HFF-Myc (cell line): ENCODE results near the gene TMEM19.
A peak's percentile ranks its signal among the peaks of the same experiment; 100 is the strongest.
"Not testable (repeated sequence)": the region's sequence is repeated elsewhere in the genome, so short reads cannot be mapped to it uniquely, and the experiment has no call there.

Experiments used
- DNase-seq: peaks from one replicate; pipeline ENCODE4 v3.0.0-alpha.2; 2011; ENCODE audit warnings: low read depth; ENCODE audit errors: extremely low read depth
- H3K4me3 ChIP-seq: replicated peaks from 2 replicates; pipeline ENCODE4 v1.5.1; 2011; ENCODE audit warnings: low read depth, mild to moderate bottlenecking, control low read depth, low read length
- TF ChIP-seq, protein P1 (sequence below): IDR thresholded peaks from 2 replicates; pipeline ENCODE4 v1.5.1; 2012; ENCODE audit warnings: mild to moderate bottlenecking, low read depth, low read length, control low read depth; ENCODE audit errors: missing control alignments

TMEM19 gene

GRCh38 chr12:71682466-71682865 lies 3.4 kb upstream of the TMEM19 start:
- DNase-seq: no peak
- TF ChIP-seq, protein P1, sequence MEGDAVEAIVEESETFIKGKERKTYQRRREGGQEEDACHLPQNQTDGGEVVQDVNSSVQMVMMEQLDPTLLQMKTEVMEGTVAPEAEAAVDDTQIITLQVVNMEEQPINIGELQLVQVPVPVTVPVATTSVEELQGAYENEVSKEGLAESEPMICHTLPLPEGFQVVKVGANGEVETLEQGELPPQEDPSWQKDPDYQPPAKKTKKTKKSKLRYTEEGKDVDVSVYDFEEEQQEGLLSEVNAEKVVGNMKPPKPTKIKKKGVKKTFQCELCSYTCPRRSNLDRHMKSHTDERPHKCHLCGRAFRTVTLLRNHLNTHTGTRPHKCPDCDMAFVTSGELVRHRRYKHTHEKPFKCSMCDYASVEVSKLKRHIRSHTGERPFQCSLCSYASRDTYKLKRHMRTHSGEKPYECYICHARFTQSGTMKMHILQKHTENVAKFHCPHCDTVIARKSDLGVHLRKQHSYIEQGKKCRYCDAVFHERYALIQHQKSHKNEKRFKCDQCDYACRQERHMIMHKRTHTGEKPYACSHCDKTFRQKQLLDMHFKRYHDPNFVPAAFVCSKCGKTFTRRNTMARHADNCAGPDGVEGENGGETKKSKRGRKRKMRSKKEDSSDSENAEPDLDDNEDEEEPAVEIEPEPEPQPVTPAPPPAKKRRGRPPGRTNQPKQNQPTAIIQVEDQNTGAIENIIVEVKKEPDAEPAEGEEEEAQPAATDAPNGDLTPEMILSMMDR: no peak
- H3K4me3 ChIP-seq: no peak overlapping the region

DNA sequence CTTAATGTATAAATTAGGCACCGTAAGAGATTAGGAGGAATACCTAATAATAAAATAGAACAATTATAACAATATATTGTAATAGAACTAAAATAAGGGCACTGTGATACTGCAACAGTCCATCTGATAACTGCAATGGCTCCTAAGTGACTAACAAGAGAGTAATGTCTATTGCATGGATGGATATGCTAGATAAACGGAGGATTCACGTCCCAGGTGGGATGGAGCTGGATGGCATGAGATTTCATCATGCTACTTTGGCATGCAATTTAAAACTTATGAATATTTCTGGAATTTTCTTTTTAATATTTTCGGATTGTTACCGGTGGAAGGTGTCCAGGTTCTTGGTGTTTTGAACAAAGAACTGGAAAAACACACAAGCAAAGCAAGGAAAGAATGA lies 2.2 kb upstream of the TMEM19 start:
- TF ChIP-seq, protein P1: no peak
- DNase-seq: no peak
- H3K4me3 ChIP-seq: no peak overlapping the region

DNA sequence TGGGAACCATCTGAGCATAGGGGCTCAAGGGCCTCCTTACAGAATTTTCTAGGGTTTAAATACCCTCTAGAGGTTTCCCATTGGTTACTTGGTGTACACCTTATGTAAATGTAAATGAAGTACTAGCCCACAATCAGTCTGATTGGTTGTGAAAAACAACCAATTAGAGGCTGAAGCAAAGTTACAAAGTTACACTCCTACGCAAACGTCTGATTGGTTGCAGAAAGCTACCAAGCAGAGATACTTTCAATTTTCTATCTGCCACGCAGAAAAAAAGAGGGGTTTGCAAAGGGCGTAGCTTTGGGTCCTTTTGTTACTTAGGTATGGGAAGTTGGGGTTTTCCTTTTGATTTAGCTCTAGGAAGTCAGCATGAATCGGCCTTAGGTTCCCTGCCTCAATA lies 1.8 kb upstream of the TMEM19 start:
- TF ChIP-seq, protein P1: no peak
- no peak for DNase-seq
- no peak overlapping the region for H3K4me3 ChIP-seq

- DNase-seq: no peak
- TF ChIP-seq, protein P1: no peak
- peak overlapping the region; percentile 55 for H3K4me3 ChIP-seq
Observed at GRCh38 chr12:71685312-71685906, 473 bp upstream of the TMEM19 start.

DNA sequence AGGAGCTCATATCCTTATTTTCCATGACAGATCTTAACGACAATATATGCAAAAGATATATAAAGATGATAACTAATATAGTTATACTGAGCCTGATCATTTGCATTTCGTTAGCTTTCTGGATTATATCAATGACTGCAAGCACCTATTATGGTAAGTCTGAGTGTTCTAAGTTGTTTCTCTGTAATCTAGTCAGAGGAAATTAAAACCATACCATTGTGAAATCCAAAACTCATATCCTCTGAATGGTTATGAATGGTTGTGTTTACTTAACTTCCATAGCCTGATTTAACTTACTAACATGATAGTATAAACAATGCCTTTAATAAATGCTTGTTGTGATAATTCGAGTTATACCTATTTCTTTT lies 760 bp downstream of the TMEM19 start:
- DNase-seq: no peak
- peak overlapping the region; percentile 55 for H3K4me3 ChIP-seq
- TF ChIP-seq, protein P1: no peak

DNA sequence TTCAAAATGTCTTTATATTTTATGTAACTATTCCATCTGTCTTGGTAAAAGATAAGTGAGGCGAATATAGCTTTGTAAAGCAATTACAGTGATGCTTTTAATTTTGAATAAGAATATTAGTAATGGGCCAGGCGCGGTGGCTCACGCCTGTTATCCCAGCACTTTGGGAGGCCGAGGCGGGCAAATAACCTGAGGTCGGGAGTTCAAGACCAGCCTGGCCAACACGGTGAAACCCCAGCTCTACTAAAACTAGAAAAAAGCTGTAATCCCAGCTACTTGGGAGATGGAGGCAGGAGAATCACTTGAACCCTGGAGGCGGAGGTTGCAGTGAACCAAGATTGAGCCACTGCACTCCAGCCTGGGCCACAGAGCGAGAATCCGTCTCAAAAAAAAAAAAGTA lies 1.3 kb downstream of the TMEM19 start:
- DNase-seq: not testable (repeated sequence)
- H3K4me3 ChIP-seq: peak overlapping the region; percentile 55

GRCh38 chr12:71688961-71689570 lies 3.2 kb downstream of the TMEM19 start:
- TF ChIP-seq, protein P1: no peak
- no peak overlapping the region for H3K4me3 ChIP-seq
- no peak for DNase-seq
